HepG2 (cell line): ENCODE results near the gene H2AZ2. TPM values are rescaled to one million over a fixed set of nuclear protein-coding genes. Genes with fewer than 3 reads are reported as not detected.

Experiments
- BORCS8-MEF2B ChIP-seq: sonication (generic); formaldehyde crosslinking; IDR thresholded peaks from 2 replicates; pipeline ENCODE4 v1.8.0; 2022; ENCODE audit warnings: mild to moderate bottlenecking, missing genetic modification reagents
- JDP2 ChIP-seq: sonication (generic); formaldehyde crosslinking; IDR thresholded peaks from 2 replicates; pipeline ENCODE4 v1.8.1; 2022; ENCODE audit warnings: missing genetic modification reagents, borderline replicate concordance
- KAT7 ChIP-seq: IDR thresholded peaks from 2 replicates; pipeline ENCODE4 v1.6.1; 2018; ENCODE audit warnings: borderline replicate concordance, missing compliant biosample characterization
- LCORL ChIP-seq, 2 experiments: fragments of 450-650 bp in 1 of 2; sonication (generic) in 1 of 2; formaldehyde crosslinking in 1 of 2; IDR thresholded peaks; 2 replicates each; pipeline versions ENCODE4 v1.5.0 to v1.6.1; 2017 to 2020; ENCODE audit warnings: antibody characterized with exemption in 1 of 2, missing genetic modification reagents in 1 of 2
- MXI1 ChIP-seq: IDR thresholded peaks from 3 replicates; pipeline ENCODE4 v1.6.1; 2012; ENCODE audit warnings: low read depth, low read length, inconsistent platforms, borderline replicate concordance
- NKX3-1 ChIP-seq: sonication (generic); formaldehyde crosslinking; IDR thresholded peaks from 2 replicates; pipeline ENCODE4 v1.5.0; 2020; ENCODE audit warnings: missing genetic modification reagents
- NR2C2 ChIP-seq: sonication (generic); formaldehyde crosslinking; IDR thresholded peaks from 2 replicates; pipeline ENCODE4 v1.4.0; 2020; ENCODE audit warnings: missing genetic modification reagents, mild to moderate bottlenecking, moderate library complexity, borderline replicate concordance
- RBM39 ChIP-seq: fragments of 200-400 bp; formaldehyde crosslinking; IDR thresholded peaks from one replicate; pipeline ENCODE4 v1.6.1; 2018; ENCODE audit warnings: antibody characterized with exemption, mild to moderate bottlenecking, low read depth, low read length; ENCODE audit not compliant: poor library complexity, severe bottlenecking
- SRF ChIP-seq: IDR thresholded peaks from 2 replicates; pipeline ENCODE4 v1.6.1; 2011; ENCODE audit warnings: mild to moderate bottlenecking, low read depth, low read length, moderate library complexity
- ZNF260 ChIP-seq: sonication (generic); formaldehyde crosslinking; IDR thresholded peaks from 2 replicates; pipeline ENCODE4 v1.4.0; 2020; ENCODE audit warnings: missing genetic modification reagents, low read depth, mild to moderate bottlenecking, borderline replicate concordance
- ZNF672 ChIP-seq: sonication (generic); formaldehyde crosslinking; IDR thresholded peaks from 2 replicates; pipeline ENCODE4 v1.8.1; 2022; ENCODE audit warnings: missing genetic modification reagents
- ZNF761 ChIP-seq: sonication (generic); formaldehyde crosslinking; conservative IDR thresholded peaks from 2 replicates; pipeline ENCODE4 v1.4.0; 2020; ENCODE audit warnings: mild to moderate bottlenecking, missing genetic modification reagents
- ZNF772 ChIP-seq: sonication (generic); formaldehyde crosslinking; IDR thresholded peaks from 2 replicates; pipeline ENCODE4 v1.5.0; 2020; ENCODE audit warnings: mild to moderate bottlenecking, missing genetic modification reagents
- polyA plus RNA-seq, 8 experiments: library from polyadenylated mRNA; depleted of rRNA in 3 of 8; stranded (reverse) in 7 of 8; unstranded in 1 of 8; fragments of >200 nt; fragmentation: Illumina TruSeq in 4 of 8; extraction: Trizol in 4 of 8; gene quantifications; 2 replicates each; pipeline versions ENCODE4 v1.2.1 to v1.2.3, GENCODE V29; 2011 to 2016; ENCODE audit warnings: low read depth in 4 of 8, missing spikeins in 1 of 8, mixed read lengths in 1 of 8; ENCODE audit not compliant: insufficient read depth in 1 of 8
- total RNA-seq, 5 experiments: library from RNA; depleted of rRNA; stranded (reverse); fragments of >200 nt; fragmentation: Illumina TruSeq; extraction: Trizol; gene quantifications; 2 replicates each; pipeline ENCODE4 v1.2.3, GENCODE V29; 2016; ENCODE audit warnings: low read depth in 1 of 5
- TF ChIP-seq, protein P1 (sequence below): sonication (generic); formaldehyde crosslinking; IDR thresholded peaks from 2 replicates; pipeline ENCODE4 v1.4.0; 2020; ENCODE audit warnings: mild to moderate bottlenecking, low read depth, missing genetic modification reagents
- TF ChIP-seq, protein P2 (sequence below): sonication (generic); formaldehyde crosslinking; IDR thresholded peaks from 2 replicates; pipeline ENCODE4 v1.8.1; 2023; ENCODE audit warnings: mild to moderate bottlenecking, missing genetic modification reagents, borderline replicate concordance
- TF ChIP-seq, protein P3 (sequence below): sonication (generic); formaldehyde crosslinking; conservative IDR thresholded peaks from 2 replicates; pipeline ENCODE4 v1.4.0; 2020; ENCODE audit warnings: missing genetic modification reagents
- TF ChIP-seq, protein P4 (sequence below): sonication (generic); formaldehyde crosslinking; IDR thresholded peaks from 2 replicates; pipeline ENCODE4 v1.4.0; 2020; ENCODE audit warnings: mild to moderate bottlenecking, low read depth, missing genetic modification reagents
- TF ChIP-seq, protein P5 (sequence below): sonication (generic); formaldehyde crosslinking; conservative IDR thresholded peaks from 2 replicates; pipeline ENCODE4 v1.8.1; 2023; ENCODE audit warnings: missing genetic modification reagents
- TF ChIP-seq, protein P6 (sequence below): sonication (generic); formaldehyde crosslinking; IDR thresholded peaks from 2 replicates; pipeline ENCODE4 v1.5.0; 2020; ENCODE audit warnings: missing genetic modification reagents
- TF ChIP-seq, protein P7 (sequence below): sonication (generic); formaldehyde crosslinking; IDR thresholded peaks from 2 replicates; pipeline ENCODE4 v1.8.1; 2023; ENCODE audit warnings: mild to moderate bottlenecking, missing genetic modification reagents

H2AZ2 gene
- total and polyA plus RNA-seq, 2 of the 13 experiments (the other 11 are each of a cell fraction or from before 2014, with no cell fraction given): 121 to 223 TPM

DNA sequence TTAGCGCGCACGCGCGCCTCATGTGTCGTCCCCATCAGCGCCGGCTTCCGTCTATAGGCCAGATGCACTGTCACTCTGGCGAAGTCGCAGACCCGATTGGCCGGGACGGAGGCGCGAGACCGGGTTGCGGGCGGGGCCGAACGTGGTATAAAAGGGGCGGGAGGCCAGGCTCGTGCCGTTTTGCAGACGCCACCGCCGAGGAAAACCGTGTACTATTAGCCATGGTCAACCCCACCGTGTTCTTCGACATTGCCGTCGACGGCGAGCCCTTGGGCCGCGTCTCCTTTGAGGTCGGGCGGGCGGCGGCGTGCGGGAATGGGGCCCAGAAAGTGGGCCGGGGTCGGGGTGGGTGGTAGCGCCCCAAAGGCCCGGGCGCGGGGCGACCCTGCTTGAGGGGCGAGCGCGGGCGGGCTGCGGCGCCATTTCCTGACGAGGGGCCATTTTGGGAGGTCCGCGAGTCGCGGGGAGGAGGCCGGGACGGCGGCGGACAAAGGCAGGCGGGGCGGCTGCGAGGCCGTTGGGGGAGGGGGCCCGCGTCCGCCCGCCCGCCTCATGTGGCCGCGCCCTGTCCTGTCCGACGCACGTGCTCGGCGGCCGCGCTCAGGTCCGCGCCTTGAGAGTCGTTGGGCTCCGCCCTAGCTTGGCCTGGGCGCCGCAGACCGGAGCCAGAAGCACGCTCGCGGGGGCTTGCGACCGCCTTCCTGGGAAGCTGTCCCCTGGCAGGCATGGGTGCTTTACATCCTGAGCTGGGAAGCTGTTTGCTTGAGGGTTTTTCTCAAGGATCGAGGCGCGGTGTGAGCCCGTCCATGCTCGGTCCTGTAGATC lies 51.2 kb downstream of the H2AZ2 start, which contains the start of gene PPIA (continued):
- TF ChIP-seq LCORL (IDR thresholded peaks at IDR 0.05) (no peak), LCORL (CRISPR knock-in tag; IDR thresholded peaks at IDR 0.05) (peak; percentile 6; the same call in 1 of the 2 replicates), JDP2 (CRISPR knock-in tag) (peak; percentile 81; the same call in 1 of the 2 replicates), ZNF761 (peak; percentile 43; the same call in 1 of the 2 replicates), KAT7 (0 out of 2 replicates have a peak, but pooled peaks have one; percentile 66), NKX3-1 (CRISPR knock-in tag) (peak; percentile 93), BORCS8-MEF2B (CRISPR knock-in tag) (peak; percentile 59; the same call in 1 of the 2 replicates), MXI1 (peak; percentile 80; the same call in 2 of the 3 replicates), SRF (no peak), ZNF772 (no peak), ZNF672 (CRISPR knock-in tag) (peak; percentile 5; the same call in 1 of the 2 replicates), NR2C2 (CRISPR knock-in tag) (no peak; the same call in 1 of the 2 replicates), ZNF260 (0 out of 2 replicates have a peak, but pooled peaks have one; percentile 71), RBM39 (peak; percentile 96)
- TF ChIP-seq, protein P1, sequence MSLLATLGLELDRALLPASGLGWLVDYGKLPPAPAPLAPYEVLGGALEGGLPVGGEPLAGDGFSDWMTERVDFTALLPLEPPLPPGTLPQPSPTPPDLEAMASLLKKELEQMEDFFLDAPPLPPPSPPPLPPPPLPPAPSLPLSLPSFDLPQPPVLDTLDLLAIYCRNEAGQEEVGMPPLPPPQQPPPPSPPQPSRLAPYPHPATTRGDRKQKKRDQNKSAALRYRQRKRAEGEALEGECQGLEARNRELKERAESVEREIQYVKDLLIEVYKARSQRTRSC: 0 out of 2 replicates have a peak, but pooled peaks have one; percentile 79
- TF ChIP-seq, protein P2, sequence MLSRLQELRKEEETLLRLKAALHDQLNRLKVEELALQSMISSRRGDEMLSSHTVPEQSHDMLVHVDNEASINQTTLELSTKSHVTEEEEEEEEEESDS (CRISPR knock-in tag): peak; percentile 80
- TF ChIP-seq, protein P3, sequence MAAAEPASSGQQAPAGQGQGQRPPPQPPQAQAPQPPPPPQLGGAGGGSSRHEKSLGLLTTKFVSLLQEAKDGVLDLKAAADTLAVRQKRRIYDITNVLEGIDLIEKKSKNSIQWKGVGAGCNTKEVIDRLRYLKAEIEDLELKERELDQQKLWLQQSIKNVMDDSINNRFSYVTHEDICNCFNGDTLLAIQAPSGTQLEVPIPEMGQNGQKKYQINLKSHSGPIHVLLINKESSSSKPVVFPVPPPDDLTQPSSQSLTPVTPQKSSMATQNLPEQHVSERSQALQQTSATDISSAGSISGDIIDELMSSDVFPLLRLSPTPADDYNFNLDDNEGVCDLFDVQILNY (CRISPR knock-in tag): peak; percentile 50; the same call in 1 of the 2 replicates
- TF ChIP-seq, protein P4, sequence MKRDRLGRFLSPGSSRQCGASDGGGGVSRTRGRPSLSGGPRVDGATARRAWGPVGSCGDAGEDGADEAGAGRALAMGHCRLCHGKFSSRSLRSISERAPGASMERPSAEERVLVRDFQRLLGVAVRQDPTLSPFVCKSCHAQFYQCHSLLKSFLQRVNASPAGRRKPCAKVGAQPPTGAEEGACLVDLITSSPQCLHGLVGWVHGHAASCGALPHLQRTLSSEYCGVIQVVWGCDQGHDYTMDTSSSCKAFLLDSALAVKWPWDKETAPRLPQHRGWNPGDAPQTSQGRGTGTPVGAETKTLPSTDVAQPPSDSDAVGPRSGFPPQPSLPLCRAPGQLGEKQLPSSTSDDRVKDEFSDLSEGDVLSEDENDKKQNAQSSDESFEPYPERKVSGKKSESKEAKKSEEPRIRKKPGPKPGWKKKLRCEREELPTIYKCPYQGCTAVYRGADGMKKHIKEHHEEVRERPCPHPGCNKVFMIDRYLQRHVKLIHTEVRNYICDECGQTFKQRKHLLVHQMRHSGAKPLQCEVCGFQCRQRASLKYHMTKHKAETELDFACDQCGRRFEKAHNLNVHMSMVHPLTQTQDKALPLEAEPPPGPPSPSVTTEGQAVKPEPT (CRISPR knock-in tag): peak; percentile 50
- TF ChIP-seq, protein P5, sequence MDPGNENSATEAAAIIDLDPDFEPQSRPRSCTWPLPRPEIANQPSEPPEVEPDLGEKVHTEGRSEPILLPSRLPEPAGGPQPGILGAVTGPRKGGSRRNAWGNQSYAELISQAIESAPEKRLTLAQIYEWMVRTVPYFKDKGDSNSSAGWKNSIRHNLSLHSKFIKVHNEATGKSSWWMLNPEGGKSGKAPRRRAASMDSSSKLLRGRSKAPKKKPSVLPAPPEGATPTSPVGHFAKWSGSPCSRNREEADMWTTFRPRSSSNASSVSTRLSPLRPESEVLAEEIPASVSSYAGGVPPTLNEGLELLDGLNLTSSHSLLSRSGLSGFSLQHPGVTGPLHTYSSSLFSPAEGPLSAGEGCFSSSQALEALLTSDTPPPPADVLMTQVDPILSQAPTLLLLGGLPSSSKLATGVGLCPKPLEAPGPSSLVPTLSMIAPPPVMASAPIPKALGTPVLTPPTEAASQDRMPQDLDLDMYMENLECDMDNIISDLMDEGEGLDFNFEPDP (CRISPR knock-in tag): 0 out of 2 replicates have a peak, but pooled peaks have one; percentile 56
- TF ChIP-seq, protein P6, sequence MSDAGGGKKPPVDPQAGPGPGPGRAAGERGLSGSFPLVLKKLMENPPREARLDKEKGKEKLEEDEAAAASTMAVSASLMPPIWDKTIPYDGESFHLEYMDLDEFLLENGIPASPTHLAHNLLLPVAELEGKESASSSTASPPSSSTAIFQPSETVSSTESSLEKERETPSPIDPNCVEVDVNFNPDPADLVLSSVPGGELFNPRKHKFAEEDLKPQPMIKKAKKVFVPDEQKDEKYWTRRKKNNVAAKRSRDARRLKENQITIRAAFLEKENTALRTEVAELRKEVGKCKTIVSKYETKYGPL (CRISPR knock-in tag): peak; percentile 54
- TF ChIP-seq, protein P7, sequence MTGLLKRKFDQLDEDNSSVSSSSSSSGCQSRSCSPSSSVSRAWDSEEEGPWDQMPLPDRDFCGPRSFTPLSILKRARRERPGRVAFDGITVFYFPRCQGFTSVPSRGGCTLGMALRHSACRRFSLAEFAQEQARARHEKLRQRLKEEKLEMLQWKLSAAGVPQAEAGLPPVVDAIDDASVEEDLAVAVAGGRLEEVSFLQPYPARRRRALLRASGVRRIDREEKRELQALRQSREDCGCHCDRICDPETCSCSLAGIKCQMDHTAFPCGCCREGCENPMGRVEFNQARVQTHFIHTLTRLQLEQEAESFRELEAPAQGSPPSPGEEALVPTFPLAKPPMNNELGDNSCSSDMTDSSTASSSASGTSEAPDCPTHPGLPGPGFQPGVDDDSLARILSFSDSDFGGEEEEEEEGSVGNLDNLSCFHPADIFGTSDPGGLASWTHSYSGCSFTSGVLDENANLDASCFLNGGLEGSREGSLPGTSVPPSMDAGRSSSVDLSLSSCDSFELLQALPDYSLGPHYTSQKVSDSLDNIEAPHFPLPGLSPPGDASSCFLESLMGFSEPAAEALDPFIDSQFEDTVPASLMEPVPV (CRISPR knock-in tag): peak; percentile 57
